B cell (primary cell): Measurements from ENCODE around the gene FAM3D.

Experiments used
- EZH2 ChIP-seq: IDR thresholded peaks from 2 replicates; pipeline ENCODE4 v1.6.1; 2012; ENCODE audit warnings: borderline replicate concordance, low read depth, mild to moderate bottlenecking, moderate library complexity, low read length; ENCODE audit not compliant: insufficient read depth, poor library complexity, severe bottlenecking
- TF ChIP-seq, protein P1 (sequence below): fragments of 200-600 bp; IDR thresholded peaks from one replicate; pipeline ENCODE4 v1.8.0; 2022; ENCODE audit warnings: antibody characterized with exemption, mild to moderate bottlenecking

DNA sequence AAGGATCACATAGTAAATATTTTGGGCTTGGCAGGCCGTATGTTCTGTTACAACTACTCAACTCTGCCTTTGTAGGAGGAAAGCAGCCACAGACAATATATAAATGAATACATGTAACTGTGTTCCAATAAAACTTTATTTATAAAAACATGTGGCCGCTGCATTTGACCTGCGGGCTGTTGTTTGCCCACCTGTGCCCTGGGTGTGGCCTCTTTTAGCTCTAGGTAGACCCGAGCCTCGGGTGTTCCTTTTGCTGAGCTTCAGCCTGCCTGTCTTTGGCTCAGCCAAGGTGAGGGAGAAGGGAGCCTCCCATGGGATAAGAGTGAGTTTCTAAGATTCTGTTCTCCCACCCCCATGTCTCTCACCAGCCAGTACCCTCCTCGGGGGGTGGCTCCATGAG is 5.6 kb downstream of the FAM3D start:
- TF ChIP-seq, protein P1, sequence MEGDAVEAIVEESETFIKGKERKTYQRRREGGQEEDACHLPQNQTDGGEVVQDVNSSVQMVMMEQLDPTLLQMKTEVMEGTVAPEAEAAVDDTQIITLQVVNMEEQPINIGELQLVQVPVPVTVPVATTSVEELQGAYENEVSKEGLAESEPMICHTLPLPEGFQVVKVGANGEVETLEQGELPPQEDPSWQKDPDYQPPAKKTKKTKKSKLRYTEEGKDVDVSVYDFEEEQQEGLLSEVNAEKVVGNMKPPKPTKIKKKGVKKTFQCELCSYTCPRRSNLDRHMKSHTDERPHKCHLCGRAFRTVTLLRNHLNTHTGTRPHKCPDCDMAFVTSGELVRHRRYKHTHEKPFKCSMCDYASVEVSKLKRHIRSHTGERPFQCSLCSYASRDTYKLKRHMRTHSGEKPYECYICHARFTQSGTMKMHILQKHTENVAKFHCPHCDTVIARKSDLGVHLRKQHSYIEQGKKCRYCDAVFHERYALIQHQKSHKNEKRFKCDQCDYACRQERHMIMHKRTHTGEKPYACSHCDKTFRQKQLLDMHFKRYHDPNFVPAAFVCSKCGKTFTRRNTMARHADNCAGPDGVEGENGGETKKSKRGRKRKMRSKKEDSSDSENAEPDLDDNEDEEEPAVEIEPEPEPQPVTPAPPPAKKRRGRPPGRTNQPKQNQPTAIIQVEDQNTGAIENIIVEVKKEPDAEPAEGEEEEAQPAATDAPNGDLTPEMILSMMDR, result no peak
- TF ChIP-seq EZH2, result no peak
